ENCODE measurements around the gene PEX10.

Gene PEX10

GRCh38 chr1:2396059-2396458 lies 16.3 kb downstream of the PEX10 start:
- no peaks in the 10 kb centered on the region for H3K9me3 ChIP-seq
- H3K4me3 ChIP-seq (ENCODE audit: low read depth in 1 of 2, low read length in 1 of 2): no peak overlapping the region
- no peak for TF ChIP-seq CTCF (IDR thresholded peaks at IDR 0.05)
- no peak overlapping the region for H3K27ac ChIP-seq
- peaks cover 81% of the 10 kb centered on the region for H3K36me3 ChIP-seq
- no peaks in the 10 kb centered on the region for H3K27me3 ChIP-seq
- H3K4me1 ChIP-seq (ENCODE audit: control insufficient read depth in 1 of 2, insufficient read depth in 1 of 2, low read depth in 1 of 2, low read length in 1 of 2): peaks cover 16 to 22% of the 10 kb centered on the region in 2 experiments

- H3K4me1 ChIP-seq (ENCODE audit: control insufficient read depth in 1 of 2, insufficient read depth in 1 of 2, low read depth in 1 of 2, low read length in 1 of 2): peaks cover 25 to 30% of the 10 kb centered on the region in 2 experiments
- H3K36me3 ChIP-seq: peaks cover 73% of the 10 kb centered on the region
- H3K27me3 ChIP-seq: no peaks in the 10 kb centered on the region
- TF ChIP-seq CTCF (IDR thresholded peaks at IDR 0.05): no peak
- no peak overlapping the region for H3K27ac ChIP-seq
- H3K4me3 ChIP-seq (ENCODE audit: low read depth in 1 of 2, low read length in 1 of 2): no peak overlapping the region
- no peaks in the 10 kb centered on the region for H3K9me3 ChIP-seq
These were observed 17.1 kb downstream of the PEX10 start for GRCh38 chr1:2395245-2395644.

GRCh38 chr1:2394761-2395160 lies 17.6 kb downstream of the PEX10 start:
- Histone ChIP-seq H3K9me3 (no peaks in the 10 kb centered on the region), H3K27ac (no peak overlapping the region), H3K4me1 (ENCODE audit: control insufficient read depth in 1 of 2, insufficient read depth in 1 of 2, low read depth in 1 of 2, low read length in 1 of 2) (peaks cover 26 to 31% of the 10 kb centered on the region in 2 experiments), H3K36me3 (peaks cover 68% of the 10 kb centered on the region), H3K4me3 (ENCODE audit: low read depth in 1 of 2, low read length in 1 of 2) (no peak overlapping the region), H3K27me3 (no peaks in the 10 kb centered on the region)
- no peak for TF ChIP-seq CTCF (IDR thresholded peaks at IDR 0.05)

- peaks cover 63% of the 10 kb centered on the region for H3K36me3 ChIP-seq
- H3K27ac ChIP-seq: no peak overlapping the region
- no peak for TF ChIP-seq CTCF (IDR thresholded peaks at IDR 0.05)
These were observed 18.1 kb downstream of the PEX10 start for GRCh38 chr1:2394220-2394619.

GRCh38 chr1:2393471-2393877 lies 18.9 kb downstream of the PEX10 start:
- Histone ChIP-seq H3K36me3 (peaks cover 55% of the 10 kb centered on the region), H3K9me3 (no peaks in the 10 kb centered on the region), H3K4me3 (ENCODE audit: low read depth in 1 of 2, low read length in 1 of 2) (no peak overlapping the region), H3K27ac (no peak overlapping the region), H3K27me3 (no peaks in the 10 kb centered on the region), H3K4me1 (ENCODE audit: control insufficient read depth in 1 of 2, insufficient read depth in 1 of 2, low read depth in 1 of 2, low read length in 1 of 2) (peaks cover 26 to 31% of the 10 kb centered on the region in 2 experiments)
- TF ChIP-seq CTCF (IDR thresholded peaks at IDR 0.05): no peak

More at GRCh38 chr1:2394220-2394619, 18.1 kb downstream of the PEX10 start:
- Histone ChIP-seq H3K4me3 (ENCODE audit: low read depth in 1 of 2, low read length in 1 of 2) (no peak overlapping the region), H3K27me3 (no peaks in the 10 kb centered on the region), H3K4me1 (ENCODE audit: control insufficient read depth in 1 of 2, insufficient read depth in 1 of 2, low read depth in 1 of 2, low read length in 1 of 2) (peaks cover 26 to 31% of the 10 kb centered on the region in 2 experiments), H3K9me3 (no peaks in the 10 kb centered on the region)

GRCh38 chr1:2392686-2393085 lies 19.7 kb downstream of the PEX10 start:
- H3K9me3 ChIP-seq: no peaks in the 10 kb centered on the region
- peak overlapping the region; percentile 84 to 95 for H3K4me3 ChIP-seq (ENCODE audit: low read depth in 1 of 2, low read length in 1 of 2)
- peak overlapping the region; percentile 95 for H3K27ac ChIP-seq
- H3K36me3 ChIP-seq: peaks cover 48% of the 10 kb centered on the region
- H3K27me3 ChIP-seq: no peaks in the 10 kb centered on the region
- TF ChIP-seq CTCF (IDR thresholded peaks at IDR 0.05): no peak
- H3K4me1 ChIP-seq (ENCODE audit: control insufficient read depth in 1 of 2, insufficient read depth in 1 of 2, low read depth in 1 of 2, low read length in 1 of 2): peaks cover 26 to 31% of the 10 kb centered on the region in 2 experiments

Data from neutrophil (primary cell).